ENCODE data around the gene FCHO2.

The FCHO2 gene

DNA sequence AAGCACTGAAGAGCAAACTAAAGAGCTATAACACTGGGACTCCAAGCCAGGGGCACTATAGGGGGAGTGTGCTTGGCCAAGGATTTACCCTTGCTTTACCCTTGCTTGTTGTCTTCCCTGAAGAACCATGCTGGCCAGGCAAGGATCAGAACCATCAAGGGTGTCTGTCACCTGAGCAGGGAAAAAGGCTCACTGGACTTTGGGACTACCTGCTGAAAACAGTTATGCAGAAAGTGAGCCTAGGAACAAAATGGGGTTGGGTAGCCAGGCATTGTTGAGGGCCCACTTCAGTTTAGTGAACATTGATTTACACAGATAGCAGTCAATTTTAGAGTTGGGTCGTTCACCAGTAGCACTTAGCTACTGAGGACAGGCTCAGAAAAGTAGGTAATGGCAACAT, 156.5 kb downstream of the FCHO2 start:
- Histone ChIP-seq H3K36me3 (ENCODE audit: insufficient read depth, low read length) (no peaks in the 10 kb centered on the region), H3F3A (ENCODE audit: low read depth) (no peaks in the 10 kb centered on the region)
- no peak for TF ChIP-seq EZH2phosphoT487 (IDR thresholded peaks at IDR 0.05; ENCODE audit: borderline replicate concordance)
- TF ChIP-seq, protein P1, sequence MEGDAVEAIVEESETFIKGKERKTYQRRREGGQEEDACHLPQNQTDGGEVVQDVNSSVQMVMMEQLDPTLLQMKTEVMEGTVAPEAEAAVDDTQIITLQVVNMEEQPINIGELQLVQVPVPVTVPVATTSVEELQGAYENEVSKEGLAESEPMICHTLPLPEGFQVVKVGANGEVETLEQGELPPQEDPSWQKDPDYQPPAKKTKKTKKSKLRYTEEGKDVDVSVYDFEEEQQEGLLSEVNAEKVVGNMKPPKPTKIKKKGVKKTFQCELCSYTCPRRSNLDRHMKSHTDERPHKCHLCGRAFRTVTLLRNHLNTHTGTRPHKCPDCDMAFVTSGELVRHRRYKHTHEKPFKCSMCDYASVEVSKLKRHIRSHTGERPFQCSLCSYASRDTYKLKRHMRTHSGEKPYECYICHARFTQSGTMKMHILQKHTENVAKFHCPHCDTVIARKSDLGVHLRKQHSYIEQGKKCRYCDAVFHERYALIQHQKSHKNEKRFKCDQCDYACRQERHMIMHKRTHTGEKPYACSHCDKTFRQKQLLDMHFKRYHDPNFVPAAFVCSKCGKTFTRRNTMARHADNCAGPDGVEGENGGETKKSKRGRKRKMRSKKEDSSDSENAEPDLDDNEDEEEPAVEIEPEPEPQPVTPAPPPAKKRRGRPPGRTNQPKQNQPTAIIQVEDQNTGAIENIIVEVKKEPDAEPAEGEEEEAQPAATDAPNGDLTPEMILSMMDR (conservative IDR thresholded peaks at IDR 0.05; ENCODE audit: low read length), result no peak

DNA sequence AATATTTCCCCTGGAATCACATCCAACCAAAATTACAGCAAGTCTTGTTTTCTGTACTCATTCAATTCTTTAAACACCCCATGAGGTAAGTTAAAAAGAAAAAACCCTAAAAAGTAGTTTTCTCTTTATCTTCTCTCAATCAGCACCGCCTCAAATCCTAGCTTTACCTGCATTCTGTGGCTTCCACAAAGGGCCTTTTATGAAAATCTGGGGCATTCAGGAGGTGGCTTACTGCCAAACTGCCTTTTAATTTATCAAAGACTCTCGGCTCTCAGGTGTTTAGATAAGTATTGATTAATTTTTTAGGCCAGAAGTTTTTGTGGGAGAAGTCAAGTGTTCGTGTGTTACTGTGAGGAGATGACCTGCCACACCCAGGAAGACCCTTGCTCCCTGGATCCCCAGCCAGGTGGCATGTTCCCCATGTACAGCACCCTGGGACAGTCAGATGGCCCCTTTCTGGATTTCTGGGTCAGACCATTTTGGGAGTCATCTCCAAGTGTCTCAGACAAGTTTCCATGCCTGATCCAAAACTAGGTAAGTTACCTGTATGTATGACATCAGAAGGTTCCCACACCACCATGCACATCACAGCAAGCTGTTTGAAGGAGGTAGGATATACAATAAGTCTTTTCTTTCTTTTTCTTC, 158.3 kb downstream of the FCHO2 start:
- H3K4me1 ChIP-seq (ENCODE audit: insufficient read depth, low read length, poor library complexity, severe bottlenecking), result no peaks in the 10 kb centered on the region
- no peak overlapping the region for H2AFZ ChIP-seq (ENCODE audit: low read length)
- no peaks in the 10 kb centered on the region for H3K9me3 ChIP-seq (ENCODE audit: insufficient read depth, low read depth, low read length)
- no peaks in the 10 kb centered on the region for H3K79me2 ChIP-seq (ENCODE audit: insufficient read depth, low read length)
- no peaks in the 10 kb centered on the region for H3K9me2 ChIP-seq (replicated peaks; ENCODE audit: low read depth, low read length)
- no peak overlapping the region for H3K4me2 ChIP-seq (ENCODE audit: low read depth, low read length, poor library complexity, severe bottlenecking)
- H3K36me3 ChIP-seq (ENCODE audit: insufficient read depth, low read length), result no peaks in the 10 kb centered on the region
- H3F3A ChIP-seq (ENCODE audit: low read depth), result no peaks in the 10 kb centered on the region
- no peaks in the 10 kb centered on the region for H4K20me1 ChIP-seq (ENCODE audit: insufficient read depth, low read length, poor library complexity, severe bottlenecking)
- peaks cover 13% of the 10 kb centered on the region for H3K27me3 ChIP-seq (ENCODE audit: insufficient read depth, low read length, poor library complexity, severe bottlenecking)
- no peak overlapping the region for H3K4me3 ChIP-seq (ENCODE audit: low read length, poor library complexity, severe bottlenecking)
- H3K9ac ChIP-seq (ENCODE audit: low read depth, low read length, poor library complexity, severe bottlenecking), result no peak overlapping the region
- no peak for TF ChIP-seq EZH2phosphoT487 (IDR thresholded peaks at IDR 0.05; ENCODE audit: borderline replicate concordance)
- TF ChIP-seq, protein P1 (conservative IDR thresholded peaks at IDR 0.05; ENCODE audit: low read length), result no peak

More for the DNA sequence above, 156.5 kb downstream of the FCHO2 start:
- Histone ChIP-seq H3K9me3 (ENCODE audit: insufficient read depth, low read depth, low read length) (no peaks in the 10 kb centered on the region), H4K20me1 (ENCODE audit: insufficient read depth, low read length, poor library complexity, severe bottlenecking) (no peaks in the 10 kb centered on the region), H3K9me2 (replicated peaks; ENCODE audit: low read depth, low read length) (no peaks in the 10 kb centered on the region), H3K79me2 (ENCODE audit: insufficient read depth, low read length) (no peaks in the 10 kb centered on the region), H3K9ac (ENCODE audit: low read depth, low read length, poor library complexity, severe bottlenecking) (no peak overlapping the region), H3K4me2 (ENCODE audit: low read depth, low read length, poor library complexity, severe bottlenecking) (no peak overlapping the region), H3K4me3 (ENCODE audit: low read length, poor library complexity, severe bottlenecking) (no peak overlapping the region), H3K27me3 (ENCODE audit: insufficient read depth, low read length, poor library complexity, severe bottlenecking) (peaks cover 13% of the 10 kb centered on the region), H3K4me1 (ENCODE audit: insufficient read depth, low read length, poor library complexity, severe bottlenecking) (no peaks in the 10 kb centered on the region), H2AFZ (ENCODE audit: low read length) (no peak overlapping the region)

DNA sequence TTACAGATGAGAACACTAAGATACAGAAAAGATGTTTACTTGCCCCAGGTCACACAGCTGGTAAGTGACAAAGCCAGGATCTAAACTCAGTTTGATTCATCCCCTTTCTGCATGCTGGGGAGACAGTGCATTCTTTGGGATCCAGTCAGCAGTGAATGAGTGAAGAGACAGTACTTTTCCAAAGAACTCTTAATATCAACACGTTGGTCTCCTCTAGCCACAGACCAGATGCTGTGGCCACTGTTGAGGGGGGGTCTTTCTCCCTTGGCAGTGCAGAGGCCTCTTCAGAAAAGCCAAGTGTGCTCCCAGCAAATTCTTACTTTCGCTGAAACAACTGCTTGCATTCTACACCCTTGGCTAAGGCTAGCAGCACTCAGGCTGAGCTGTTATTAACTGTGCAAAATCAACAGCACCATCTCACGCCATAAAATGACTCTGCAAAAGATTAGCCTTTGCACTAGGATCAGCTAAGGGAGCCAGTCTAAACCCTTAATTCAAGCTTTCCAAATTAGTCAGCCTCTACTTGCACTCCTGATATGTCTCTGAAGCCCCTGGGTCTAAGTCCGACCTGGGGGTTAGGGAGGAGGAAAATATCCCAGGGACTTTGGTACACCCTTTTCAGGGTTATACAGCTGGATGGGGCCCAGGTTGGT, 159.7 kb downstream of the FCHO2 start:
- Histone ChIP-seq H3K4me2 (ENCODE audit: low read depth, low read length, poor library complexity, severe bottlenecking) (no peak overlapping the region), H3K9me3 (ENCODE audit: insufficient read depth, low read depth, low read length) (no peaks in the 10 kb centered on the region), H3K4me1 (ENCODE audit: insufficient read depth, low read length, poor library complexity, severe bottlenecking) (no peaks in the 10 kb centered on the region), H3K4me3 (ENCODE audit: low read length, poor library complexity, severe bottlenecking) (no peak overlapping the region), H3K9ac (ENCODE audit: low read depth, low read length, poor library complexity, severe bottlenecking) (no peak overlapping the region), H4K20me1 (ENCODE audit: insufficient read depth, low read length, poor library complexity, severe bottlenecking) (no peaks in the 10 kb centered on the region), H3K79me2 (ENCODE audit: insufficient read depth, low read length) (no peaks in the 10 kb centered on the region), H3K36me3 (ENCODE audit: insufficient read depth, low read length) (no peaks in the 10 kb centered on the region), H3K27me3 (ENCODE audit: insufficient read depth, low read length, poor library complexity, severe bottlenecking) (peaks cover 13% of the 10 kb centered on the region), H2AFZ (ENCODE audit: low read length) (no peak overlapping the region), H3F3A (ENCODE audit: low read depth) (no peaks in the 10 kb centered on the region), H3K9me2 (replicated peaks; ENCODE audit: low read depth, low read length) (no peaks in the 10 kb centered on the region)
- no peak for TF ChIP-seq EZH2phosphoT487 (IDR thresholded peaks at IDR 0.05; ENCODE audit: borderline replicate concordance)
- TF ChIP-seq, protein P1 (conservative IDR thresholded peaks at IDR 0.05; ENCODE audit: low read length), result no peak

Data from Loucy (cell line).